ENCODE data around the gene CEP128.

Gene CEP128

GRCh38 chr14:80847070-80847469, 94.5 kb downstream of the CEP128 start:
- Histone ChIP-seq H2BK5ac (ENCODE audit: low read depth, low read length, poor library complexity) (no peak overlapping the region), H2BK120ac (ENCODE audit: insufficient read depth, low read length, poor library complexity) (no peak overlapping the region), H3K9ac (ENCODE audit: low read length) (no peak overlapping the region), H3K23ac (ENCODE audit: low read length) (no peak overlapping the region), H2BK12ac (ENCODE audit: low read length) (no peak overlapping the region), H3K9me3 (ENCODE audit: insufficient read depth, low read depth, low read length) (no peaks in the 10 kb centered on the region), H2AFZ (ENCODE audit: insufficient read depth, low read length, poor library complexity) (no peak overlapping the region), H3K4me2 (ENCODE audit: low read length) (no peak overlapping the region), H3K4me3 (ENCODE audit: low read depth, low read length) (no peak overlapping the region), H3K4me1 (ENCODE audit: control insufficient read depth in 1 of 2, insufficient read depth in 2 of 2, low read length in 2 of 2) (no peaks in the 10 kb centered on the region), H4K12ac (ENCODE audit: low read depth, low read length) (no peak overlapping the region), H4K91ac (ENCODE audit: low read depth, low read length) (no peak overlapping the region), H3K4ac (ENCODE audit: low read depth, low read length) (no peak overlapping the region), H3K18ac (ENCODE audit: low read length) (no peak overlapping the region), H3K14ac (ENCODE audit: low read length) (no peak overlapping the region), H4K8ac (ENCODE audit: low read depth, low read length) (no peak overlapping the region), H3K27ac (ENCODE audit: low read depth, low read length) (no peak overlapping the region), H2AK5ac (ENCODE audit: low read length) (no peak overlapping the region), H3K36me3 (ENCODE audit: control insufficient read depth in 1 of 2, insufficient read depth in 2 of 2, low read length in 2 of 2) (no peaks in the 10 kb centered on the region), H3K79me2 (ENCODE audit: control insufficient read depth, insufficient read depth, low read length, poor library complexity) (no peaks in the 10 kb centered on the region), H3K27me3 (ENCODE audit: insufficient read depth, low read length) (no peaks in the 10 kb centered on the region), H3K79me1 (ENCODE audit: low read length) (no peaks in the 10 kb centered on the region)
- no CpG with 5 or more reads among the region's 2 CpGs for WGBS (ENCODE audit: extremely low coverage, insufficient coverage, insufficient read length)
- DNase-seq, result no peak

GRCh38 chr14:80845856-80846255, 95.7 kb downstream of the CEP128 start:
- no peaks in the 10 kb centered on the region for H3K9me3 ChIP-seq (ENCODE audit: insufficient read depth, low read depth, low read length)
- H4K8ac ChIP-seq (ENCODE audit: low read depth, low read length), result no peak overlapping the region
- WGBS (ENCODE audit: extremely low coverage, insufficient coverage, insufficient read length), result no CpG with 5 or more reads among the region's 4 CpGs
- H2BK120ac ChIP-seq (ENCODE audit: insufficient read depth, low read length, poor library complexity), result no peak overlapping the region
- no peak overlapping the region for H2BK12ac ChIP-seq (ENCODE audit: low read length)
- no peak overlapping the region for H3K18ac ChIP-seq (ENCODE audit: low read length)
- no peak overlapping the region for H3K4ac ChIP-seq (ENCODE audit: low read depth, low read length)
- no peak overlapping the region for H4K91ac ChIP-seq (ENCODE audit: low read depth, low read length)
- no peak overlapping the region for H3K4me3 ChIP-seq (ENCODE audit: low read depth, low read length)
- DNase-seq, result no peak
- H2AFZ ChIP-seq (ENCODE audit: insufficient read depth, low read length, poor library complexity), result no peak overlapping the region
- no peak overlapping the region for H4K12ac ChIP-seq (ENCODE audit: low read depth, low read length)
- no peak overlapping the region for H3K23ac ChIP-seq (ENCODE audit: low read length)
- H3K27ac ChIP-seq (ENCODE audit: low read depth, low read length), result no peak overlapping the region
- H3K79me2 ChIP-seq (ENCODE audit: control insufficient read depth, insufficient read depth, low read length, poor library complexity), result no peaks in the 10 kb centered on the region
- no peaks in the 10 kb centered on the region for H3K4me1 ChIP-seq (ENCODE audit: control insufficient read depth in 1 of 2, insufficient read depth in 2 of 2, low read length in 2 of 2)
- H3K4me2 ChIP-seq (ENCODE audit: low read length), result no peak overlapping the region
- H3K14ac ChIP-seq (ENCODE audit: low read length), result no peak overlapping the region
- no peak overlapping the region for H2BK5ac ChIP-seq (ENCODE audit: low read depth, low read length, poor library complexity)
- no peaks in the 10 kb centered on the region for H3K79me1 ChIP-seq (ENCODE audit: low read length)
- H3K36me3 ChIP-seq (ENCODE audit: control insufficient read depth in 1 of 2, insufficient read depth in 2 of 2, low read length in 2 of 2), result no peaks in the 10 kb centered on the region
- H2AK5ac ChIP-seq (ENCODE audit: low read length), result no peak overlapping the region
- no peaks in the 10 kb centered on the region for H3K27me3 ChIP-seq (ENCODE audit: insufficient read depth, low read length)
- H3K9ac ChIP-seq (ENCODE audit: low read length), result no peak overlapping the region

GRCh38 chr14:80844872-80845271, 96.7 kb downstream of the CEP128 start:
- WGBS (ENCODE audit: extremely low coverage, insufficient coverage, insufficient read length), result no CpG with 5 or more reads among the region's 2 CpGs
- no peak overlapping the region for H2AFZ ChIP-seq (ENCODE audit: insufficient read depth, low read length, poor library complexity)
- H3K9me3 ChIP-seq (ENCODE audit: insufficient read depth, low read depth, low read length), result no peaks in the 10 kb centered on the region
- no peaks in the 10 kb centered on the region for H3K4me1 ChIP-seq (ENCODE audit: control insufficient read depth in 1 of 2, insufficient read depth in 2 of 2, low read length in 2 of 2)
- H3K79me2 ChIP-seq (ENCODE audit: control insufficient read depth, insufficient read depth, low read length, poor library complexity), result no peaks in the 10 kb centered on the region
- no peak overlapping the region for H3K4me3 ChIP-seq (ENCODE audit: low read depth, low read length)
- no peaks in the 10 kb centered on the region for H3K36me3 ChIP-seq (ENCODE audit: control insufficient read depth in 1 of 2, insufficient read depth in 2 of 2, low read length in 2 of 2)
- no peak overlapping the region for H4K91ac ChIP-seq (ENCODE audit: low read depth, low read length)
- no peak overlapping the region for H3K18ac ChIP-seq (ENCODE audit: low read length)
- H2BK120ac ChIP-seq (ENCODE audit: insufficient read depth, low read length, poor library complexity), result no peak overlapping the region
- H3K4me2 ChIP-seq (ENCODE audit: low read length), result no peak overlapping the region
- no peak overlapping the region for H2AK5ac ChIP-seq (ENCODE audit: low read length)
- no peaks in the 10 kb centered on the region for H3K79me1 ChIP-seq (ENCODE audit: low read length)
- no peak overlapping the region for H4K8ac ChIP-seq (ENCODE audit: low read depth, low read length)
- no peak overlapping the region for H3K14ac ChIP-seq (ENCODE audit: low read length)
- H3K23ac ChIP-seq (ENCODE audit: low read length), result no peak overlapping the region
- H3K9ac ChIP-seq (ENCODE audit: low read length), result no peak overlapping the region
- H4K12ac ChIP-seq (ENCODE audit: low read depth, low read length), result no peak overlapping the region
- no peak overlapping the region for H2BK12ac ChIP-seq (ENCODE audit: low read length)
- no peak overlapping the region for H3K27ac ChIP-seq (ENCODE audit: low read depth, low read length)
- no peak overlapping the region for H3K4ac ChIP-seq (ENCODE audit: low read depth, low read length)
- H2BK5ac ChIP-seq (ENCODE audit: low read depth, low read length, poor library complexity), result no peak overlapping the region
- H3K27me3 ChIP-seq (ENCODE audit: insufficient read depth, low read length), result no peaks in the 10 kb centered on the region
- no peak for DNase-seq

GRCh38 chr14:80839743-80840142, 101.8 kb downstream of the CEP128 start:
- H3K23ac ChIP-seq (ENCODE audit: low read length), result no peak overlapping the region
- H2BK120ac ChIP-seq (ENCODE audit: insufficient read depth, low read length, poor library complexity), result no peak overlapping the region
- no peak overlapping the region for H4K91ac ChIP-seq (ENCODE audit: low read depth, low read length)
- no peak overlapping the region for H3K9ac ChIP-seq (ENCODE audit: low read length)
- no peak overlapping the region for H4K8ac ChIP-seq (ENCODE audit: low read depth, low read length)
- no peaks in the 10 kb centered on the region for H3K27me3 ChIP-seq (ENCODE audit: insufficient read depth, low read length)
- H3K79me1 ChIP-seq (ENCODE audit: low read length), result no peaks in the 10 kb centered on the region
- H3K18ac ChIP-seq (ENCODE audit: low read length), result no peak overlapping the region
- no CpG with 5 or more reads among the region's 3 CpGs for WGBS (ENCODE audit: extremely low coverage, insufficient coverage, insufficient read length)
- H3K4me3 ChIP-seq (ENCODE audit: low read depth, low read length), result no peak overlapping the region
- H2AK5ac ChIP-seq (ENCODE audit: low read length), result no peak overlapping the region
- no peak overlapping the region for H2BK12ac ChIP-seq (ENCODE audit: low read length)
- H3K4ac ChIP-seq (ENCODE audit: low read depth, low read length), result no peak overlapping the region
- no peak for DNase-seq
- no peaks in the 10 kb centered on the region for H3K4me1 ChIP-seq (ENCODE audit: control insufficient read depth in 1 of 2, insufficient read depth in 2 of 2, low read length in 2 of 2)
- H3K14ac ChIP-seq (ENCODE audit: low read length), result no peak overlapping the region
- no peak overlapping the region for H3K4me2 ChIP-seq (ENCODE audit: low read length)
- H3K79me2 ChIP-seq (ENCODE audit: control insufficient read depth, insufficient read depth, low read length, poor library complexity), result no peaks in the 10 kb centered on the region
- H3K27ac ChIP-seq (ENCODE audit: low read depth, low read length), result no peak overlapping the region
- no peak overlapping the region for H4K12ac ChIP-seq (ENCODE audit: low read depth, low read length)
- no peaks in the 10 kb centered on the region for H3K9me3 ChIP-seq (ENCODE audit: insufficient read depth, low read depth, low read length)
- H2BK5ac ChIP-seq (ENCODE audit: low read depth, low read length, poor library complexity), result no peak overlapping the region
- H3K36me3 ChIP-seq (ENCODE audit: control insufficient read depth in 1 of 2, insufficient read depth in 2 of 2, low read length in 2 of 2), result no peaks in the 10 kb centered on the region
- H2AFZ ChIP-seq (ENCODE audit: insufficient read depth, low read length, poor library complexity), result no peak overlapping the region
